ENCODE data around the gene HSBP1L1.
"Not testable (repeated sequence)": the region's sequence is repeated elsewhere in the genome, so short reads cannot be mapped to it uniquely, and the experiment has no call there.

Gene HSBP1L1

GRCh38 chr18:79945118-79946042 lies 19.1 kb upstream of the HSBP1L1 start:
- no peak for DNase-seq

GRCh38 chr18:79947054-79947755 lies 17.2 kb upstream of the HSBP1L1 start:
- no peak for DNase-seq

GRCh38 chr18:79947881-79948610 lies 16.4 kb upstream of the HSBP1L1 start:
- no peak for DNase-seq

GRCh38 chr18:79948719-79949411 lies 15.6 kb upstream of the HSBP1L1 start:
- no peak for DNase-seq

GRCh38 chr18:79949697-79950487 lies 14.6 kb upstream of the HSBP1L1 start:
- no peak for DNase-seq

GRCh38 chr18:79950515-79951341 lies 13.7 kb upstream of the HSBP1L1 start:
- DNase-seq, result no peak

GRCh38 chr18:79951545-79952455 lies 12.6 kb upstream of the HSBP1L1 start, which contains the start of gene SLC66A2:
TSS of gene SLC66A2 (minus strand) at chr18:79951653. CDS start at chr18:79950926, 727 bp downstream.
- peak; percentile 91 for DNase-seq

- DNase-seq, result no peak
Observed at GRCh38 chr18:79952456-79952995, 11.9 kb upstream of the HSBP1L1 start.

GRCh38 chr18:79952996-79953559 lies 11.4 kb upstream of the HSBP1L1 start:
- DNase-seq, result no peak

- DNase-seq, result no peak
Observed at GRCh38 chr18:79953971-79954651, 10.3 kb upstream of the HSBP1L1 start.

- DNase-seq, result no peak
Observed at GRCh38 chr18:79954791-79955190, 9.7 kb upstream of the HSBP1L1 start.

GRCh38 chr18:79955302-79956075 lies 9.0 kb upstream of the HSBP1L1 start:
- no peak for DNase-seq

- no peak for DNase-seq
Observed at GRCh38 chr18:79956276-79956675, 8.2 kb upstream of the HSBP1L1 start.

GRCh38 chr18:79958981-79959380 lies 5.5 kb upstream of the HSBP1L1 start:
- no peak for DNase-seq

- DNase-seq, result not testable (repeated sequence)
Observed at GRCh38 chr18:79960161-79960801, 4.2 kb upstream of the HSBP1L1 start.

GRCh38 chr18:79960921-79961526 lies 3.4 kb upstream of the HSBP1L1 start:
- DNase-seq, result no peak
